HG02678 (cell line): ENCODE data around the gene NDUFS4.
"Not testable (repeated sequence)": the region's sequence is repeated elsewhere in the genome, so short reads cannot be mapped to it uniquely, and the experiment has no call there.

Experiments used
- ATAC-seq: cut with Tn5 transposase; IDR thresholded peaks from one replicate; pipeline ENCODE4 v1.9.1; 2021; ENCODE audit warnings: mild to moderate bottlenecking, moderate library complexity; ENCODE audit not compliant: unreplicated experiment

Gene NDUFS4

DNA sequence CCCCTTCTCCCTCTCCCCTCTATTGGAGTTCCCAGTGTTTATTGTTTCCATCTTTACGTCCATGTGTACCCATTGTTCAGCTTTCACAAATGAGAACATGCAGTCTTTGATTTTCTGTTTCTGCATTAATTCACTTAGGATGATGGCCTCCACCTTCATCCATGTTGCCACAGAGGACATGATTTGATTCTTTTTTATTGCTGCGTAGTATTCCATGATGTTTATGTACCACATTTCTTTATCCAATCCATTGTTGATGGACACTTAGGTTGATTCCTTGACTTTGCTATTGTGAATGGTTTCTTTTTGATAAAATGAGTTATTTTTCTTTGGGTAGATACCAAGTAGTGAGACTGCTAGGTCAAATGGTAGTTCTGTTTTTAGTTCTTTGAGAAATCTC, 88.9 kb downstream of the NDUFS4 start:
- no peak for ATAC-seq

DNA sequence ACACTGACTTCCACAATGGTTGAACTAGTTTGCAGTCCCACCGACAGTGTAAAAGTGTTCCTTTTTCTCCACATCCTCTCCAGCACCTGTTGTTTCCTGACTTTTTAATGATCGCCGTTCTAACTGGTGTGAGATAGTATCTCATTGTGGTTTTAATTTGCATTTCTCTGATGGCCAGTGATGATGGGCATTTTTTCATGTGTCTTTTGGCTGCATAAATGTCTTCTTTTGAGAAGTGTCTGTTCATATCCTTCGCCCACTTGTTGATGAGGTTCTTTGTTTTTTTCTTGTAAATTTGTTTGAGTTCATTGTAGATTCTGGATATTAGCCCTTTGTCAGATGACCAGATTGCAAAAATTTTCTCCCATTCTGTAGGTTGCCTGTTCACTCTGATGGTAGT, 100.1 kb downstream of the NDUFS4 start:
- ATAC-seq: not testable (repeated sequence)

DNA sequence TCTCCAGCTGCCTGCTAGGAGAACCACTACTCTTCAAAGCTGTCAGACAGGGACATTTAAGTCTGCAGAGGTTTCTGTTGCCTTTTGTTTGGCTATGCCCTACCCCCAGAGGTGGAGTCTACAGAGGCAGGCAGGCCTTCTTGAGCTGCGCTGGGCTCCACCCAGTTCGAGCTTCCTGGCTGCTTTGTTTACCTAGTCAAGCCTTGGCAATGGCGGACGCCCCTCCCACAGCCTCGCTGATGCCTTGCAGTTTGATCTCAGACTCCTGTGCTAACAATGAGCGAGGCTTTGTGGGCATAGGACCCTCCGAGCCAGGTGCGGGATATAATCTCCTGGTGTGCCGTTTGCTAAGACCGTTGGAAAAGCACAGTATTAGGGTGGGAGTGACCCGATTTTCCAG, 104.9 kb downstream of the NDUFS4 start:
- ATAC-seq: not testable (repeated sequence)

DNA sequence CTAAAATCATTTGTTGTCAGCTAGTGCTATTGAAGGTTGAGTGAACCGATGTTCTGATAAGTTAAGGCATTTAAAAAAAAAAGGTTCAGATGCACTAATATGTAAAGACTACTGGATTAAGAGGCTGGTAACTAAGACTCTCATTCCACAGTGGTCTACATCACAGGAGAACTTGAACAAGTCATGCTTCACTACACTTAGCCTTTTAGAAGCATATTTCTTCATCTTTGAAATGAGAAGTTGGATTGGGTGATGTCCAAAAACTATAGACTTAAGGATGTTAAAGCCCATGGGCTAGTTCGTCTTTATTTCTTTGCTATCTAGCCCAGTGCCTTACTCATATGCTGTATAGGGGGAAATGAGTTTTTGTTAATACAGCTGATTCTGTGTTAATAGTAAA, 107.2 kb downstream of the NDUFS4 start:
- ATAC-seq: no peak

DNA sequence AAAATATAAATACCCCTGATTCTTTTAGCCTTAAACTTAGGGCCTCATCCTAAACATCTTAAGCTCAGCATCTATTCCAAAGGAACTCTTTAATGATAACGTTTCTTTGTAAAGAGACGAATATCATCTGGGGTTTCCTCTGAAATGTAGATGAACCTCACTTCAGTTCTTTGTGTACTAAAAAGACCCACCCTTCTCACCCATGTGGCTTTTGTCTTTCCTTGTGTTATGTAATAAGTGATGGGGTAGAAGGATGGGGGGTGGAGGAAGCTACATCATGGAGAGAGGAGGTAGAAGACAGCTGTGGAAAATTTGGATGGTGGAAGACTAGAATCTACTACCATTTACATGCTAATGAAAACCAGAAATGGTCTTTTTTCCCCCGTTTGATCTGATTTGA, 111.0 kb downstream of the NDUFS4 start:
- no peak for ATAC-seq

DNA sequence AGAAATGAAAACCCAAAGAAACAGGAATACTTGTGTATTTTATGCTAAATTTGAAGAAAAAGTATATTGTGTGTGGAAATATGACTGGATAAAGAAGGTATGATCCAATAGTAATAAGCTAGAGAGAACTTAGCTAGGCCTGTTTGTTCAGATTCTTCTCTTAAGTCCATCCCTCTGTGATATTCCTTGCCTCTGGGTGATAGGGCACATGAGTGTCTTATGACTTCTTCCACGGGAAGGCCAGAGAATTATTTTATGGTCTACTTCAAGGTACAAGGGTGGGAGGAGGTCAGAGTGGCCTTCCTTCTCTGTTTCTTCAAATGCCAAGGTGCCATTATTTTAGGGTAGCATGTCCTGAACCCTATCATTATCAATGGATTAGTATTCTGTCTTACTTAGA, 113.7 kb downstream of the NDUFS4 start:
- no peak for ATAC-seq

DNA sequence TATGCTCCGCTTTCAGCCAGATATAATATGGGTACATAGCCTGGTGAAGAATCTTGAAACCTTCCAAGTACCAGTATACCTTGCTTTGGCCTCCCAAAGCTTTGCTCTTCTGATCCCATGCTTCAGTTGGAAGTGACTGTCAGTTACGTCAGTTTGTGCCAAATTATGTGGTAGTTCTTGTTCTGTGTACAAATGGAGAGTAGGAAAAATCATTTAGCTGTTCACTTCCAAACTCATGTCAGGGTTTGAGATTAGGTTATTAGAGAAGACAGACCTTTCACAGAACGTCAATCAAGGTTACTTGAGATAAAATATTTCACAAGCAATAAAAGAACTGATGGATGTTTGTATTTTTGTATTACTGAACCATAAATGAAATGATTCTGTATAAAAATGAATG, 117.2 kb downstream of the NDUFS4 start:
- no peak for ATAC-seq

DNA sequence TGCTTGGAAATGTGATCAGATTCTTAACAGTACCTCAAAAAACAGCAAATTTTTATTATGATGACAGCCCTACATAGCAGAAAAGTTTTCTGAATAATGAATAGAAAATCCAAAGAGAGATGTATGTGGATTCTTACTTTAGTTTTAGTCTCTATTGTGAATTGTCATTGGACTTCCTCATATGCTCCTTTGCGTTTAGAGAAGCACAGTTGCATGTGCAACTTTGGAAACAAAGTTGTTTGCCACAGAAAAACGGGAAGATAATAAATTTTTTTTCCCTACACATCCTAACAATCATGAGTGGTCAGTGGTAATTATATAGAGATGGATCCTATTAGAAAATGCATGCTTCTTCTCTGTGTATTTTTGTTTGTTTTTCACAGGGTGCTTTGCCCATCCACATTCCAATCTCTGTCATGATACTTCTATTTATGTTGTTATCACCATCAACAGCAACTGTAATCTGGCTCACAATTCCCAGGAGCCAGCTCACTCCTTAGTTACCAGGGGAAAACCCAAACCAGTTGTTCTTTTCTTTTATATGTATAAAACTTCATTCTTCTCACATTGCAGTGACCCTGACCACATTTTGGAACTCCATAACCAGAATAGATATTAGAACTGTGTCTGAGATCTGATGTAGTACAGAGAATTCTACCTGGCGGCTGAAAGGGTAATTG, 118.7 kb downstream of the NDUFS4 start:
- no peak for ATAC-seq

DNA sequence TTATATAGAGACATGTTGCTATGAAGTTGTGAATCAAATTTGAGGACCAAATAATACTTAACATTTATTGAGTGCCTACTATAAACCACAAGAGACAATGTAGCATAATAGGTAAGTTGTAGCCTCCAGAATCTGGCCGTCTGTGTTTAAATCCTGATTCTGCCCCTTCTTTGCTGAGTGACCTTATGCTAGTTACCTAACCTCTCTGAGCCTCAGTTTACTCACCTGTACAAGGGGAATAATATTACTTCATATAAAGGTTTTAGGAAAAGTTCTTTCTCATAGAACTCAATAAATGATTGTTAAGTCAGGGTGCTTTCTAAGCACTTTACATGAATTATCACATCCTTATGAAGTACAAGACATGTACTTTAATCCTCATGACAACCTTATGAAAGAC, 120.6 kb downstream of the NDUFS4 start:
- no peak for ATAC-seq

DNA sequence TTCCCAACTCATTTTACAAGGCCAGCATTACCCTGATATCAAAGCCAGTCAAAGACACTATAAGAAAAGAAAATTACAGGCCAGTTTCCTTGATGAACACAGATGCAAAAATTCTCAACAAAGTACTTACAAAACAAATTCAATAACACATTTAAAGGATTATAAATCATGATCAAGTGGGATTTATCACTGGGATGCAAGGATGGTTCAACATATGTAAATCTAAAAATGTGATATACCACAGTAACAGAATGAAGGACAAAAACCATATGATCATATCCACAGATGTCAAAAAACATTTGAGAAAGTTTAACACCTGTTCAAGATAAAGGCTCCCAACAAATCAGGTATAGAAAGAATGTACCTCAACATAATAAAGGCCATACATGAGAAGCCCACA, 130.6 kb downstream of the NDUFS4 start:
- ATAC-seq: no peak

DNA sequence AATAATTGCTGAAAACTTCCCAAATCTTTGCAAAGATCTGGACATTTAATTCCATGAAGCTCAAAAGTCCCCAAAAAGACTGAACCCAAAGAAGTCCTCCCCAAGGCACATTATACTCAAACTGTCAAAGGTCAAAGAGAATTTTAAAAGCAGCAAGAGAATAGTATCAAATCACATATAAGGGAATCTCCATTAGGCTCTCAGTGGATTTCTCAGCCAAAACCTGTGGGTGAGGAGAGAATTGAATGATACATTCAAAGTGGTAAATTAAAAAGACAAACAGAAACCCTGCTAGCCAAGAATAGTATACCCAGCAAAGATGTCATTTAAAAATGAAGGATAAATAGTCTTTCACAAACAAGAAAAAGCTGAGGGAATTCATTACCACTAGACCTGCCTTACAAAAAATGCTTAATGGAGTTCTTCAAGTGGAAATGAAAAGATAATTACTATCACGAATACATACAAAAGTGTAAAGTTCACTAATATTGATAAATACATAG, 134.1 kb downstream of the NDUFS4 start:
- ATAC-seq: no peak

DNA sequence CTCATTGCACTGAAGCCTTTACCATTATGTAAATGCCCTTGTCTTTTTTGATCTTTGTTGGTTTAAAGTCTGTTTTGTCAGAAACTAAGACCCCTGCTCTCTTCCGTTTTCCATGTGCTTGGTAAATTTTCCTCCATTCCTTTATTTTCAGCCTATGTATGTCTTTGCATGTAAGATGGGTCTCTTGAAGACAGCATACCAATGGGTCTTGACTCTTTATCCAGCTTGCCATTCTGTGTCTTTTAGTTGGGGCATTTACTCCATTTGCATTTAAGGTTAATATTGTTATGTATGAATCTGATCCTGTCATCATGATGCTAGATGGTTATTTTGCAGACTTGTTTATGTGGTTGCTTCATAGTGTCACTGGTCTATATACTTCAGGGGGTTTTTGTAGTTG, 150.0 kb downstream of the NDUFS4 start:
- not testable (repeated sequence) for ATAC-seq

DNA sequence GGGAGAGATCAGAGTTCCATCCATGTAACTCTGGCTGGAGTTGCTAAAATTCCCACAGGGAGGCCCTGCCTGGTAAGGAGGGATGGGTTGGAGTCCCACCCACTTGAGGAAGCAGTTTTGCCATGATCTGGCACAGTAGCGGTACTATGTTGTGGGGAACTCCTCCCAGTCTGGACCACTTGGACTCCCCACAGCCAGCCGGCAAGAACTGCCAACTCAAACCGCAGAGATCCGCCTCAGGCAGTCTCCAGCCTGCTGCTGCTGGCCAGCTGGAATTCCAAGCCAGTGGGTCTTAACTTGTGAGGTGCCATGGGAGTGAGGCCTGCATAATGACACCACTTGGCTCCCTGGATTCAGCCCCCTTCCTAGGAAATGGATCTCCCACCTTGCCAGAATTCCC, 151.9 kb downstream of the NDUFS4 start:
- ATAC-seq: no peak

DNA sequence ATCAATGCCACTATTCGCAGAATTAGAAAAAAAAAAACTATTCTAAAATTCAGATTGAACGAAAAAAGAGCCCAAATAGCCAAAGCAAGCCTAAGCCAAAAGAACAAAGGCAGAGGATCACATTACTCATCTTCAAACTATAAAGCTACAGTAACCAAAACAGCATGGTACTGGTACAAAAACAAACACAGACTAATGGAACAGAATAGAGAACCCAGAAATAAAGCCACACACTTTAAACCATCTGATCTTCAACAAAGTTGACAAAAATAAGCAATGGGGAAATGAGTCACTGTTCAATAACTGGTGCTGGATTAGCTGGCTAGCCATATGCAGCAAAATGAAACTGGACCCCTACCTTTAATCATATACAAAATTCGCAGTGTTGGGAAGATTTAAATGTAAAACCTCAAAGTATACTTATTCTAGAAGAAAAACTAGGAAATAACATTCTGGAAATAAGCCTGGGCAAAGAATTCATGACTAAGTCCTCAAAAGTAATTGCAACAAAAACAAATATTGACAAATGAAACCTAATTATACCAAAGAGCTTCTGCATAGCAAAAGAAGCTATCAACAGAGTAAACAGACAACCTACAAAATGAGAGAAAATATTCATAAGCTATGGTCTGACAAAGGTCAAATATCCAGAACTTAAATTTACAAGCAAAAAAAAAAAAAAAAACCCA, 153.7 kb downstream of the NDUFS4 start:
- ATAC-seq: no peak

DNA sequence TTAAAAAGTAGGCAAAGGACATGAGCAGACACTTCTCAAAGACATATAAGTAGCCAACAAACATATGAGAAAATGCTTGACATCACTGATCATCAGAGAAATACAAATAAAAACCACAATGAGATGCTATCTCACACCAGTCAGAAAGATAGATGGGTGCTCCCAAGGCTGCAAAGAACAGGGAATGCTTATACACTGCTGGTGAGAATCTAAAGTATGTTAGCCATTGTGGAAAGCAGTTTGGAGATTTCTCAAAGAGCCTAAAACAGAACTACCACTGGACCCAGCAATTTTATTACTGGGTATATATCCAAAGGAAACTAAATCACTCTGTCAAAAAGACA, 154.2 kb downstream of the NDUFS4 start:
- ATAC-seq: no peak

DNA sequence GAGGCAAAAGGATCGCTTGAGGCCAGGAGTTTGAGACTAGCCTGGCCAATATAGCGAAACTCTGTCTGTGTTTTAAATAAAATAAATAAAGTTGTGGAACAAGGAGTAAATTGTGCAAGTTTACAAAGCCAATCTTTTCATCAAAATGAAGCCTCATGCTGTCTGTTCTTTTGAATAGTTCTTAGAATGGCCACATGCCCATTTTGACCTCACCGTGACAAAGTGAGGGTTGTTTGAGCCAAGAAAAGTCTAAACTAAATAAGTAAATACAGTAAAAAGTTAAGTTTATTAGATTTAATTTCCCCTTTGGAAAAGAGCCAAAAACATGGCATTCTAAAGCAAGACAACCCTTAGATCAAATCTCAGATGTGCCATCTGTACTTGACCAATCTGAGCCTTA, 165.7 kb downstream of the NDUFS4 start:
- no peak for ATAC-seq

DNA sequence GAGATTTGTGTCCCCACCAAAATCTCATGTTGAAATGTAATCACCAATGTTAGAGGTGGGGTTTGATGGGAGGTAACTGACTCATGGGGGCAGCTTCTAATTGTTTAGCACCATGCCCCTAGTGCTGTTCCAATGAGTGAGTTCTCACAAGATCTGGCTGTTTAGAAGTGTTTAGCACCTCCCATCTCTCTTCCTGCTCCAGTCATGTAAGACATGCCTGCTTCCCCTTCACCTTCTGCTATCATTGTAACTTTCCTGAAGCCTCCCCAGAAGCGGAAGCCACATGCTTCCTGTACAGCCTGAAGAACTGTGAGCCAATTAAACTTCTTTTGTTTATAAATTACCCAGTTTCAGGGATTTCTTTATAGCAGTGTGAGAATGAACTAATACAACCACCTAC, 170.5 kb downstream of the NDUFS4 start:
- no peak for ATAC-seq
